ENCODE data around the gene FBLN2.

FBLN2 gene

GRCh38 chr3:13616359-13616758 is 67.4 kb downstream of the FBLN2 start:
- Histone ChIP-seq H3K27me3 (ENCODE audit: control insufficient read depth in 1 of 2, insufficient read depth in 1 of 2, low read length in 2 of 2) (peaks cover 0 to 3% of the 10 kb centered on the region in 2 experiments), H2BK15ac (ENCODE audit: low read depth, poor library complexity, severe bottlenecking) (no peak overlapping the region), H3K9me3 (ENCODE audit: control insufficient read depth, low read length) (no peaks in the 10 kb centered on the region), H3K27ac (ENCODE audit: low read length, poor library complexity, severe bottlenecking) (no peak overlapping the region), H3K23ac (ENCODE audit: low read length in 2 of 2) (no peak overlapping the region), H3K4me1 (ENCODE audit: control insufficient read depth, insufficient read depth, low read depth, low read length) (no peaks in the 10 kb centered on the region), H3K9ac (ENCODE audit: low read length) (no peak overlapping the region), H2BK120ac (ENCODE audit: low read depth, low read length) (no peak overlapping the region), H3K4ac (ENCODE audit: low read depth in 1 of 2, low read length in 2 of 2) (no peak overlapping the region), H3K36me3 (ENCODE audit: control insufficient read depth in 1 of 2, insufficient read depth in 2 of 2, low read depth in 1 of 2, low read length in 2 of 2) (peaks cover 0 to 84% of the 10 kb centered on the region in 2 experiments), H2AK5ac (ENCODE audit: low read length, severe bottlenecking) (no peak overlapping the region), H3K18ac (ENCODE audit: low read depth in 1 of 2, low read length in 2 of 2) (no peak overlapping the region), H3K14ac (ENCODE audit: low read length in 2 of 2) (no peak overlapping the region), H3K79me1 (replicated peaks; ENCODE audit: low read length, poor library complexity, severe bottlenecking) (no peaks in the 10 kb centered on the region), H2BK5ac (ENCODE audit: low read depth, low read length, poor library complexity, severe bottlenecking) (no peak overlapping the region), H4K91ac (ENCODE audit: low read length) (no peak overlapping the region), H2AFZ (ENCODE audit: low read depth, low read length) (no peak overlapping the region), H3K4me2 (ENCODE audit: low read length, poor library complexity, severe bottlenecking) (no peak overlapping the region), H4K8ac (ENCODE audit: low read length) (no peak overlapping the region), H3K4me3 (ENCODE audit: insufficient read depth in 1 of 2, low read depth in 1 of 2, low read length in 2 of 2) (no peak overlapping the region), H2BK12ac (ENCODE audit: low read length in 2 of 2) (no peak overlapping the region)
- 73% methylated on average over 3 of the region's 7 CpGs for WGBS
- no peak for DNase-seq

GRCh38 chr3:13617097-13617738 is 68.3 kb downstream of the FBLN2 start:
- Histone ChIP-seq H3K9me3 (ENCODE audit: control insufficient read depth, low read length) (no peaks in the 10 kb centered on the region), H2BK12ac (ENCODE audit: low read length in 2 of 2) (no peak overlapping the region), H3K4me3 (ENCODE audit: insufficient read depth in 1 of 2, low read depth in 1 of 2, low read length in 2 of 2) (no peak overlapping the region), H3K9ac (ENCODE audit: low read length) (no peak overlapping the region), H2BK120ac (ENCODE audit: low read depth, low read length) (no peak overlapping the region), H3K4ac (ENCODE audit: low read depth in 1 of 2, low read length in 2 of 2) (no peak overlapping the region), H3K23ac (ENCODE audit: low read length in 2 of 2) (no peak overlapping the region), H2BK5ac (ENCODE audit: low read depth, low read length, poor library complexity, severe bottlenecking) (no peak overlapping the region), H3K36me3 (ENCODE audit: control insufficient read depth in 1 of 2, insufficient read depth in 2 of 2, low read depth in 1 of 2, low read length in 2 of 2) (peaks cover 0 to 86% of the 10 kb centered on the region in 2 experiments), H3K79me1 (replicated peaks; ENCODE audit: low read length, poor library complexity, severe bottlenecking) (no peaks in the 10 kb centered on the region), H3K4me1 (ENCODE audit: control insufficient read depth, insufficient read depth, low read depth, low read length) (peaks cover under 1% of the 10 kb centered on the region), H3K27me3 (ENCODE audit: control insufficient read depth in 1 of 2, insufficient read depth in 1 of 2, low read length in 2 of 2) (peaks cover 0 to 3% of the 10 kb centered on the region in 2 experiments), H3K27ac (ENCODE audit: low read length, poor library complexity, severe bottlenecking) (no peak overlapping the region), H4K91ac (ENCODE audit: low read length) (no peak overlapping the region), H2AFZ (ENCODE audit: low read depth, low read length) (no peak overlapping the region), H3K4me2 (ENCODE audit: low read length, poor library complexity, severe bottlenecking) (no peak overlapping the region), H2AK5ac (ENCODE audit: low read length, severe bottlenecking) (no peak overlapping the region), H3K18ac (ENCODE audit: low read depth in 1 of 2, low read length in 2 of 2) (no peak overlapping the region), H3K14ac (ENCODE audit: low read length in 2 of 2) (no peak overlapping the region), H2BK15ac (ENCODE audit: low read depth, poor library complexity, severe bottlenecking) (no peak overlapping the region), H4K8ac (ENCODE audit: low read length) (no peak overlapping the region)
- 81% methylated on average over 3 of the region's 3 CpGs for WGBS
- no peak for DNase-seq

DNA sequence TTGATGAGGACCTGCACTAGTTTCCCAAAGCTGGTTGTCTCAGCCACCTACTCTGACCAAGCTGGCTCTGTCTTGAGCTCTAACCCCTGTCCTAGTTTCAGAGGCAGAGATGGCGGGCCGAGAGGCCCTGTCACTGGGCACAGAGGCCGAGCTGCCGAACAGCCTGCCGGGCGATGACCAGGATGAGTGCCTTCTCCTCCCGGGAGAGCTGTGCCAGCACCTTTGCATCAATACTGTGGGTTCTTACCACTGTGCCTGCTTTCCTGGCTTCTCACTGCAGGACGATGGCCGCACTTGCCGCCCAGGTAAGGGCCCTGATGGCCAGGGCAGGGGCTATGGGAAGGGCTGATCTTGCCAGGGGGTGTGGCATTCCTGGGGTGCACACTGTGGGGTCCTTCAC is 69.1 kb downstream of the FBLN2 start:
- no peak overlapping the region for H3K4me3 ChIP-seq (ENCODE audit: insufficient read depth in 1 of 2, low read depth in 1 of 2, low read length in 2 of 2)
- H3K14ac ChIP-seq (ENCODE audit: low read length in 2 of 2): no peak overlapping the region
- no peak overlapping the region for H3K23ac ChIP-seq (ENCODE audit: low read length in 2 of 2)
- DNase-seq: no peak
- peaks cover 0 to 94% of the 10 kb centered on the region in 2 experiments for H3K36me3 ChIP-seq (ENCODE audit: control insufficient read depth in 1 of 2, insufficient read depth in 2 of 2, low read depth in 1 of 2, low read length in 2 of 2)
- no peaks in the 10 kb centered on the region for H3K9me3 ChIP-seq (ENCODE audit: control insufficient read depth, low read length)
- no peak overlapping the region for H4K91ac ChIP-seq (ENCODE audit: low read length)
- H3K79me1 ChIP-seq (replicated peaks; ENCODE audit: low read length, poor library complexity, severe bottlenecking): no peaks in the 10 kb centered on the region
- H3K4ac ChIP-seq (ENCODE audit: low read depth in 1 of 2, low read length in 2 of 2): no peak overlapping the region
- H2BK120ac ChIP-seq (ENCODE audit: low read depth, low read length): no peak overlapping the region
- no peak overlapping the region for H2BK12ac ChIP-seq (ENCODE audit: low read length in 2 of 2)
- H3K4me1 ChIP-seq (ENCODE audit: control insufficient read depth, insufficient read depth, low read depth, low read length): peaks cover 8% of the 10 kb centered on the region
- H2BK5ac ChIP-seq (ENCODE audit: low read depth, low read length, poor library complexity, severe bottlenecking): no peak overlapping the region
- no peak overlapping the region for H2BK15ac ChIP-seq (ENCODE audit: low read depth, poor library complexity, severe bottlenecking)
- WGBS: 93% methylated on average over 10 of the region's 10 CpGs
- no peak overlapping the region for H2AK5ac ChIP-seq (ENCODE audit: low read length, severe bottlenecking)
- H3K4me2 ChIP-seq (ENCODE audit: low read length, poor library complexity, severe bottlenecking): no peak overlapping the region
- no peak overlapping the region for H3K9ac ChIP-seq (ENCODE audit: low read length)
- no peak overlapping the region for H4K8ac ChIP-seq (ENCODE audit: low read length)
- H2AFZ ChIP-seq (ENCODE audit: low read depth, low read length): no peak overlapping the region
- peaks cover 0 to 3% of the 10 kb centered on the region in 2 experiments for H3K27me3 ChIP-seq (ENCODE audit: control insufficient read depth in 1 of 2, insufficient read depth in 1 of 2, low read length in 2 of 2)
- no peak overlapping the region for H3K18ac ChIP-seq (ENCODE audit: low read depth in 1 of 2, low read length in 2 of 2)
- no peak overlapping the region for H3K27ac ChIP-seq (ENCODE audit: low read length, poor library complexity, severe bottlenecking)

GRCh38 chr3:13618836-13619235 is 69.9 kb downstream of the FBLN2 start:
- Histone ChIP-seq H4K91ac (ENCODE audit: low read length) (no peak overlapping the region), H3K18ac (ENCODE audit: low read depth in 1 of 2, low read length in 2 of 2) (no peak overlapping the region), H2AFZ (ENCODE audit: low read depth, low read length) (no peak overlapping the region), H2AK5ac (ENCODE audit: low read length, severe bottlenecking) (no peak overlapping the region), H3K14ac (ENCODE audit: low read length in 2 of 2) (no peak overlapping the region), H3K23ac (ENCODE audit: low read length in 2 of 2) (no peak overlapping the region), H2BK15ac (ENCODE audit: low read depth, poor library complexity, severe bottlenecking) (no peak overlapping the region), H3K4ac (ENCODE audit: low read depth in 1 of 2, low read length in 2 of 2) (no peak overlapping the region), H3K79me1 (replicated peaks; ENCODE audit: low read length, poor library complexity, severe bottlenecking) (no peaks in the 10 kb centered on the region), H2BK120ac (ENCODE audit: low read depth, low read length) (no peak overlapping the region), H3K4me1 (ENCODE audit: control insufficient read depth, insufficient read depth, low read depth, low read length) (peaks cover 12% of the 10 kb centered on the region), H3K36me3 (ENCODE audit: control insufficient read depth in 1 of 2, insufficient read depth in 2 of 2, low read depth in 1 of 2, low read length in 2 of 2) (peaks cover 0 to 98% of the 10 kb centered on the region in 2 experiments), H3K4me3 (ENCODE audit: insufficient read depth in 1 of 2, low read depth in 1 of 2, low read length in 2 of 2) (no peak overlapping the region), H3K9me3 (ENCODE audit: control insufficient read depth, low read length) (no peaks in the 10 kb centered on the region), H3K9ac (ENCODE audit: low read length) (no peak overlapping the region), H4K8ac (ENCODE audit: low read length) (no peak overlapping the region), H3K4me2 (ENCODE audit: low read length, poor library complexity, severe bottlenecking) (no peak overlapping the region), H2BK5ac (ENCODE audit: low read depth, low read length, poor library complexity, severe bottlenecking) (no peak overlapping the region), H2BK12ac (ENCODE audit: low read length in 2 of 2) (no peak overlapping the region), H3K27me3 (ENCODE audit: control insufficient read depth in 1 of 2, insufficient read depth in 1 of 2, low read length in 2 of 2) (peaks cover 0 to 3% of the 10 kb centered on the region in 2 experiments), H3K27ac (ENCODE audit: low read length, poor library complexity, severe bottlenecking) (no peak overlapping the region)
- 93% methylated on average over 3 of the region's 3 CpGs for WGBS
- no peak for DNase-seq

Measured in mesenchymal stem cell (in vitro differentiated cells and primary cell).